ENCODE data around the gene MAP2K2.
"Not testable (repeated sequence)": the region's sequence is repeated elsewhere in the genome, so short reads cannot be mapped to it uniquely, and the experiment has no call there.

Gene MAP2K2

DNA sequence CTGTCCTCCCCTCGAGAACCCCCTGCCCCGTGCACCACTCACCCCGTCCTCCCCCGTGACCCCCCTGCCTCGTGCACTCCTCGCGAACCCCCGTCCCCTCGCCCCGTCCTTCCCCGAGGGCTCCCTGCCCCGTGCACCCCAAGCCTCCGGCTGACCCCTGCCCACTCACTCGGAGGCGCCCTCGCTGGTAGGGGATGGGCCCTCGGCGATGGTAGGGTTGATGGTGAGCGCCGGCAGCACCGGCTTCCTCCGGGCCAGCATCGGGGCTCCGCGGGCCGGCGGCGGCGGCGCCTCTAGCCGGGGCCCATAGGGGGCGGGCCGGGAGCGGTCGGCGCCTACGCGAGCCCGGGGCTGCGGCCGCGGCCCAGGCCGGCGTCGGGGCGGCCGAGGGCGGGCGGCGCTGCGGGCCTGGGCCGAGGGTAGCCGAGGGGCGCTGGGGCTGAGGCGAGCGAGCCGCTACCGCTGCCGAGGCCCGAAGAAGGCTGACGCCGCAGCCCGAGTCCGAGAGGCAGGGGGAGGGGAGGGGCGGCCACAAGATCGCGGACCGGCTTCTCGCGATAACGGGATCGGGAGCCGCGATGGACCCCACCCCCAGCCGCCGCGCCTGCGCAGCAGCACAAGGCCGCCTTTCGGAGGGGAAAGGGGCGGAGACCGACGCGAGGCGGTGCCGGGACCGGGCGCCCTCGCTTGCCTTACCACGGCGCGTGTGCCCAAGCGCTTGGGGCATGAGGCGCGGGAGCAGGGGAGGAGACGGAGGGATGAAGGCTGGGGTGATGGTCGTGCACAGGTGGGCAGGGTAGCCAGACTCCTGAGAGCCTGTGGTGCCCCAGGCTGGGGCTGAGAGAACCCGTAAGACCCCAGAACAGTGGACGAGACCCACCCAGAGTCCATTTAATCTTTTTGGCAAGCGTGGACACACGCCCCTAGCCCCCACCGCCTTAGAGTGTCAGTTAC lies at the start of gene MAP2K2:
TSS of gene MAP2K2 (minus strand) at position 508 of the 954 bp plus-strand sequence. CDS start at position 261, 247 bp downstream.
- ChIA-PET CTCF (interaction anchor here (1.0 kb wide), 1 partner anchor 16 kb away, joined by 6 read pairs; no protein-coding TSS in a partner anchor), POLR2A (ENCODE audit: low non-redundant PET) (no interaction called here)
- peak; percentile 97 for DNase-seq (ENCODE audit: low spot score)
- TF ChIP-seq, protein P1, sequence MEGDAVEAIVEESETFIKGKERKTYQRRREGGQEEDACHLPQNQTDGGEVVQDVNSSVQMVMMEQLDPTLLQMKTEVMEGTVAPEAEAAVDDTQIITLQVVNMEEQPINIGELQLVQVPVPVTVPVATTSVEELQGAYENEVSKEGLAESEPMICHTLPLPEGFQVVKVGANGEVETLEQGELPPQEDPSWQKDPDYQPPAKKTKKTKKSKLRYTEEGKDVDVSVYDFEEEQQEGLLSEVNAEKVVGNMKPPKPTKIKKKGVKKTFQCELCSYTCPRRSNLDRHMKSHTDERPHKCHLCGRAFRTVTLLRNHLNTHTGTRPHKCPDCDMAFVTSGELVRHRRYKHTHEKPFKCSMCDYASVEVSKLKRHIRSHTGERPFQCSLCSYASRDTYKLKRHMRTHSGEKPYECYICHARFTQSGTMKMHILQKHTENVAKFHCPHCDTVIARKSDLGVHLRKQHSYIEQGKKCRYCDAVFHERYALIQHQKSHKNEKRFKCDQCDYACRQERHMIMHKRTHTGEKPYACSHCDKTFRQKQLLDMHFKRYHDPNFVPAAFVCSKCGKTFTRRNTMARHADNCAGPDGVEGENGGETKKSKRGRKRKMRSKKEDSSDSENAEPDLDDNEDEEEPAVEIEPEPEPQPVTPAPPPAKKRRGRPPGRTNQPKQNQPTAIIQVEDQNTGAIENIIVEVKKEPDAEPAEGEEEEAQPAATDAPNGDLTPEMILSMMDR (conservative IDR thresholded peaks at IDR 0.05; ENCODE audit: low read depth), result peak; percentile 29; the same call in 1 of the 2 replicates
- peak within 1 kb of the TSS; percentile 77 for H3K27ac ChIP-seq

DNA sequence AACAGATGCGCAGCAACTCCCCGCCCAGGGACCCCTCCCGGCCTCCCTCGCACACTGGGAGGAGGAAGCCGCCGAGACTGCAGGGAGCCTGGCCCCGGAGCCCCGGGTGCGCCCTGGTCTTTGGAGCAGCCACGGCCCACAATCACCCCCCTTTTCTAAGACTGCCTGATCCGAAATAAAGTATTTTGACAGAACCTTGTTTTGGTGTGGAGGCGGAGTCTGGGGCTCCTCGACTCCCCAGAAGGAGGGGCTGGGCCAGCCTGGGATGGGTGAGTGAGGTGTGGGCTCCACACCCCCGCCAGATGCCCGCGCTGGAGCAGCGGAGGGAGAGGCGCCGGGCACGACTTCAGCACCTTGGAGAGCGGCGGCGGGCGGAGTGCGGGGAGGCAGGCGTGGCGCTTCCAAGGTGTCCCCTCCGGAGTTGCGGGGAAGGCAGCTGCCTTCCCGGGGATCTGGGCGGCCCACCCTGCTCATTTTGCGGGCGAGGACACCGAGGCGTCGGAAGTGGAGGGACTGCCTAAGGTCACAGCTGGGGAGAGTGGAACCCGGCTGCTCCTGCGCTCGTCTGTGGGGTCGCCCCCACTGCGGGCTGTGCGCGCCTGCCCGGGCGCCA lies 49.0 kb upstream of the MAP2K2 start:
- ChIA-PET POLR2A (ENCODE audit: low non-redundant PET) (no interaction called here), CTCF (interaction anchor here (0.6 to 0.7 kb wide), 2 partner anchors 33 to 463 kb away, joined by 4 to 5 read pairs; no protein-coding TSS in a partner anchor)
- DNase-seq (ENCODE audit: low spot score), result peak; percentile 42
- TF ChIP-seq, protein P1 (conservative IDR thresholded peaks at IDR 0.05; ENCODE audit: low read depth), result no peak
- H3K27ac ChIP-seq, result no peak overlapping the region

DNA sequence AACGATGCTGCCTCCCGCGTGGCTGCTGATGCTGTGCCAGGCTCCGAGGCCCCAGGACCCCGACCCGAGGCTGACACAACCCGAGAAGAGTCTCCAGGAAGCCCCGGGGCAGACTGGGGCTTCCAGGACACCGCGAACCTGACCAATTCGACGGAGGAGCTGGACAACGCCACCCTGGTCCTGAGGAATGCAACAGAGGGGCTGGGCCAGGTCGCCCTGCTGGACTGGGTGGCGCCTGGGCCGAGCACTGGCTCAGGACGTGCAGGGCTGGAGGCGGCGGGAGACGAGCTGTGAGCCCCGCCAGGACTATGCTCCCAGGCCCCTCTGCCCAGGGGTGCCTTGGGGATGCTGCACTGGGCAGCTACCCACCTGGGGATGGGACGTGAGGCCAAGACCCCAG lies 47.8 kb upstream of the MAP2K2 start:
- no peak for DNase-seq (ENCODE audit: low spot score)
- H3K27ac ChIP-seq, result no peak overlapping the region
- TF ChIP-seq, protein P1 (conservative IDR thresholded peaks at IDR 0.05; ENCODE audit: low read depth), result no peak
- ChIA-PET POLR2A (ENCODE audit: low non-redundant PET) (no interaction called here), CTCF (no interaction called here)

DNA sequence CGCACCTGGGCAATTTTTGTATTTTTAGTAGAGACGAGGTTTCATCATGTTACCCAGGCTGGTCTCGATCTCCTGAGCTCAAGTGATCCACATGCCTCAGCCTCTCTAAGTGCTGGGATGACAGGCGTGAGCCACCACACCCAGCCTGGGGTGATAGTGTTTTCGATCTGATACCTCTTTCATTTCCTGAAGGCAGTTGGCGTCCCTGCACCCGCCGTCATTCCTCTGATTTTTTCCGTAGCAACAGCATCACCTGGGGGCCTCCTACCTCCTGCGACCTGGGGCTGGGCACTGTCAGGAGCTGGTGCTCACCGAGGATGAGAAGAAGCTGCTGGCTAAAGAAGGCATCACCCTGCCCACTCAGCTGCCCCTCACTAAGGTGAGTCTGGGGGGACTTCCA lies 40.3 kb upstream of the MAP2K2 start:
- ChIA-PET POLR2A (ENCODE audit: low non-redundant PET) (interaction anchor here (0.6 kb wide), 1 partner anchor 11 kb away, joined by 3 read pairs; the partner anchor contains the start of gene CREB3L3), CTCF (interaction anchor here (0.6 to 1.4 kb wide), 3 partner anchors 24 to 139 kb away, joined by 3 to 6 read pairs (median 3); no protein-coding TSS in a partner anchor)
- TF ChIP-seq, protein P1 (conservative IDR thresholded peaks at IDR 0.05; ENCODE audit: low read depth), result no peak
- H3K27ac ChIP-seq, result no peak overlapping the region
- DNase-seq (ENCODE audit: low spot score), result no peak

DNA sequence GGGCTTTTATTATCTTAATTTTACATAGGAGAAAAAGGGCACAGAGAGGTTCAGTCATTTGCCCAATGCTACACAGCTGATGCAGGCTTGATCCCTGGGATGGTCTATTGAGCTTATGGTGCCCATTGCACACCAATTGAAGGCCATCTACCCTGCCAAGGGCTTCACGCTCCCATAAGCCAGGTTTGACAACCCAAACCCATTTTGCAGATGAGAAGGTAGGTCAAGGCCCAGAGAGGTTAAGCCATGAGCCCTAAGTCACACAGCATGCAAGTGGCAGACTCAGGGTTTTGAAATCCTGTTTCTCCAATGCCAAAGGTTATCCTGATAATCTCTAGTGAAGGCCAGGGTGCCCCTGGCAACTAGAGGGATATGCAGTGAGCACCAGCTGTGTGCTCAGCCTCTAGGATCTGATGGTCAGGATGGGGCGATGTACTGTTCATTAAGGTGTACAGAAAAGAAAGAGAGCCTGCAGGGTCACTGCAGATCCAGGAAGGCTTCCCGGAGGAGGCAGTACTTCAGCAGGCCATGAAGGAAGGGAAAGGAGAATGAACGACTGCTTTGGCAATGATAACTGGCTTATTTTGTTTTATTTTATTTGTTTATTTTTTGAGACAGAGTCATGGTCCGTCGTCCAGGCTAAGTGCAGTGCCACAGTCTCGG lies 37.6 kb upstream of the MAP2K2 start:
- ChIA-PET POLR2A (ENCODE audit: low non-redundant PET) (no interaction called here), CTCF (interaction anchor here (1.8 kb wide), 1 partner anchor 21 kb away, joined by 6 read pairs; no protein-coding TSS in a partner anchor)
- DNase-seq (ENCODE audit: low spot score), result no peak
- TF ChIP-seq, protein P1 (conservative IDR thresholded peaks at IDR 0.05; ENCODE audit: low read depth), result no peak
- H3K27ac ChIP-seq, result no peak overlapping the region

DNA sequence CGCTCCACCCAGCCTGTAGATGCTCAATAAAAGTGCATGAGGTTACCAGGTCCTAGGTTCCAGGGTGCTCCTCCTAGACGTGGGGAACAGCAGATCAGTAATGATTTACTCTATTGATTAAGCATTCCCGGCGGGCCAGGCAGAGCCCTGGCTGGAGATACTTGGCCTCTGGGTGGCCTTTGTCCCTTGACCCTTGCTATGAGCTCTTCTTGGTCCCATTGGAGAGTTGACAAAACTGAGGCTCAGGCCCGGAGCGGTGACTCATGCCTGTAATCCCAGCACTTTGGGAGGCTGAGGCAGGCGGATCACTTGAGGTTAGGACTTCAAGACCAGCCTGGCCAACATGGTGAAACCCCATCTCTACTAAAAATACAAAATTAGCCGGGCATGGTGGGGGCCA lies 34.0 kb upstream of the MAP2K2 start:
- DNase-seq (ENCODE audit: low spot score); H3K27ac ChIP-seq; POLR2A ChIA-PET (ENCODE audit: low non-redundant PET): not testable (repeated sequence)
- CTCF ChIA-PET, result interaction anchor here (0.6 kb wide), 1 partner anchor 33 kb away, joined by 3 read pairs; no protein-coding TSS in a partner anchor

All from RWPE1 (cell line).